NCI-H748 treated with DMSO at 0.1 percent for 48 hours (cell line): ENCODE results near the gene CDK11A.

ENCODE experiments used
- DNase-seq: peaks from one replicate; lab custom pipeline; 2025; lab: John Stamatoyannopoulos, UW

Gene CDK11A

GRCh38 chr1:1724035-1724864 lies at the start of gene CDK11A:
CDK11A (minus strand) TSS chr1:1724357; CDS start chr1:1722818, 1,539 bp downstream.
- peak; percentile 69 for DNase-seq

- no peak for DNase-seq
These were observed 49.7 kb upstream of the CDK11A start for GRCh38 chr1:1773874-1774273.

GRCh38 chr1:1771096-1771495 lies 46.9 kb upstream of the CDK11A start:
- DNase-seq: no peak

GRCh38 chr1:1770102-1770501 lies 45.9 kb upstream of the CDK11A start:
- DNase-seq: no peak

GRCh38 chr1:1768249-1768992 lies 44.3 kb upstream of the CDK11A start:
- DNase-seq: no peak

- DNase-seq: no peak
These were observed 40.8 kb upstream of the CDK11A start for GRCh38 chr1:1764876-1765470.

GRCh38 chr1:1763657-1764621 lies 39.8 kb upstream of the CDK11A start:
- no peak for DNase-seq

- no peak for DNase-seq
These were observed 37.6 kb upstream of the CDK11A start for GRCh38 chr1:1761504-1762376.

- DNase-seq: no peak
These were observed 36.6 kb upstream of the CDK11A start for GRCh38 chr1:1760715-1761114.

GRCh38 chr1:1760345-1760650 lies 36.1 kb upstream of the CDK11A start:
- no peak for DNase-seq

- no peak for DNase-seq
These were observed 35.5 kb upstream of the CDK11A start for GRCh38 chr1:1759456-1760344.

- no peak for DNase-seq
These were observed 34.7 kb upstream of the CDK11A start for GRCh38 chr1:1758692-1759455.

GRCh38 chr1:1758059-1758621 lies 34.0 kb upstream of the CDK11A start:
- DNase-seq: no peak

- no peak for DNase-seq
These were observed 33.4 kb upstream of the CDK11A start for GRCh38 chr1:1757422-1758058.

GRCh38 chr1:1756661-1757421 lies 32.7 kb upstream of the CDK11A start:
- no peak for DNase-seq

- no peak for DNase-seq
These were observed 31.7 kb upstream of the CDK11A start for GRCh38 chr1:1755852-1756251.

GRCh38 chr1:1755426-1755825 lies 31.3 kb upstream of the CDK11A start:
- no peak for DNase-seq
